Large intestine (tissue), 3 donors: Measurements from ENCODE around the gene TECPR1. TPM values are rescaled to one million over a fixed set of nuclear protein-coding genes. Genes with fewer than 3 reads are reported as not detected.
A peak's percentile ranks its signal among the peaks of the same experiment; 100 is the strongest.

Experiments used
- DNase-seq, 2 donors: peaks; one replicate each; pipeline versions ENCODE4 v3.0.0 to v3.0.0-alpha.2; 2013
- H3K27ac ChIP-seq: one replicate; pipeline ENCODE4 v1.5.1; 2013; ENCODE audit warnings: low read length
- H3K27me3 ChIP-seq: 2 replicates; pipeline ENCODE4 v1.6.1; 2013; ENCODE audit warnings: low read length; ENCODE audit not compliant: control insufficient read depth, insufficient read depth
- H3K36me3 ChIP-seq: 2 replicates; pipeline ENCODE4 v1.6.1; 2013; ENCODE audit warnings: low read length; ENCODE audit not compliant: control insufficient read depth, insufficient read depth
- H3K4me1 ChIP-seq: one replicate; pipeline ENCODE4 v1.6.1; 2013; ENCODE audit warnings: low read length; ENCODE audit not compliant: control insufficient read depth, insufficient read depth
- H3K4me3 ChIP-seq: one replicate; pipeline ENCODE4 v1.5.1; 2013; ENCODE audit warnings: low read length
- H3K9me3 ChIP-seq: one replicate; pipeline ENCODE4 v1.6.1; 2013; ENCODE audit warnings: mild to moderate bottlenecking, low read depth, low read length, moderate library complexity; ENCODE audit not compliant: control insufficient read depth
- WGBS: methylation state at CpG from one replicate; pipeline ENCODE4 v1.1.5; 2013; ENCODE audit warnings: low lambda C conversion rate; ENCODE audit not compliant: insufficient coverage; 5-methylcytosine and 5-hydroxymethylcytosine counted together
- polyA plus RNA-seq: library from polyadenylated mRNA; unstranded; fragments of 120-200 nt; gene quantifications from one replicate; pipeline ENCODE4 v1.2.1, GENCODE V29; 2013

Gene TECPR1
- polyA plus RNA-seq, 1 donor: 15.1 TPM

GRCh38 chr7:98284335-98285036, 32.5 kb upstream of the TECPR1 start:
- WGBS: 40% methylated on average over 1 of the region's 20 CpGs
- no peaks in the 10 kb centered on the region for H3K27me3 ChIP-seq
- peak overlapping the region; percentile 94 for H3K4me3 ChIP-seq
- H3K4me1 ChIP-seq: peaks cover 55% of the 10 kb centered on the region
- H3K36me3 ChIP-seq: peaks cover 47% of the 10 kb centered on the region
- DNase-seq: peak; percentile 61 to 81
- no peaks in the 10 kb centered on the region for H3K9me3 ChIP-seq
- H3K27ac ChIP-seq: peak overlapping the region; percentile 87

- H3K9me3 ChIP-seq: no peaks in the 10 kb centered on the region
- H3K27ac ChIP-seq: peak overlapping the region; percentile 87
- H3K36me3 ChIP-seq: peaks cover 42% of the 10 kb centered on the region
- peaks cover 55% of the 10 kb centered on the region for H3K4me1 ChIP-seq
- H3K27me3 ChIP-seq: no peaks in the 10 kb centered on the region
- WGBS: no CpG with 5 or more reads among the region's 8 CpGs
- DNase-seq: no peak
- H3K4me3 ChIP-seq: peak overlapping the region; percentile 94
Observed at GRCh38 chr7:98283887-98284222, 31.8 kb upstream of the TECPR1 start.

GRCh38 chr7:98283127-98283886, 31.3 kb upstream of the TECPR1 start:
- Histone ChIP-seq H3K4me1 (peaks cover 55% of the 10 kb centered on the region), H3K27me3 (no peaks in the 10 kb centered on the region), H3K4me3 (peak overlapping the region; percentile 94), H3K9me3 (no peaks in the 10 kb centered on the region), H3K36me3 (peaks cover 36% of the 10 kb centered on the region), H3K27ac (peak overlapping the region; percentile 87)
- 40% methylated on average over 1 of the region's 19 CpGs for WGBS
- peak; percentile 80 to 89 for DNase-seq

DNA sequence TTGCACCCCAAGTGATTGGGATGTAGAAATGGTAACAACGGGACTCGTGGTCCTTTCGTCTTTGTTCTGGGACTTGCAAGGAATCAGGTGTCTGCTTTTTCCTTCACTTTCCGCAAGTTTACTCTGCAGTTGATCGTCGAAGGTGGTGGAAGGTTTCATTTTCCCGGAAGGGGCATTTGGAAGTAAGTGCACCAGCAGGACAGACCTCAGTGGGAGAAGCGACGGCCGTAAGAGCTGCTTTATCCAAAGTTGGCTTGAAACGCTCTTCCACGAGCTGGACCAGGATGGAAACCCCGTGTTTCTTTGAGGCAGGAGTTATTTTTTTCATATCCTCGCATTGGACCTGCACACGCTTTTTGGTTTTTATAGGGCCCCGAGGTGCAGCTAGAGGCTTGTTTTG, 30.7 kb upstream of the TECPR1 start:
- H3K4me3 ChIP-seq: peak overlapping the region; percentile 94
- no CpG with 5 or more reads among the region's 16 CpGs for WGBS

GRCh38 chr7:98281757-98282606, 29.9 kb upstream of the TECPR1 start:
- H3K4me3 ChIP-seq: peak overlapping the region; percentile 94
- peaks cover 42% of the 10 kb centered on the region for H3K4me1 ChIP-seq
- no peaks in the 10 kb centered on the region for H3K27me3 ChIP-seq
- H3K36me3 ChIP-seq: peaks cover 24% of the 10 kb centered on the region
- DNase-seq: peak in 1 of 2 donors; percentile 71
- H3K27ac ChIP-seq: peak overlapping the region; percentile 87
- no CpG with 5 or more reads among the region's 77 CpGs for WGBS
- no peaks in the 10 kb centered on the region for H3K9me3 ChIP-seq

More for the DNA sequence above, 30.7 kb upstream of the TECPR1 start:
- Histone ChIP-seq H3K36me3 (peaks cover 30% of the 10 kb centered on the region), H3K27ac (peak overlapping the region; percentile 87), H3K4me1 (peaks cover 49% of the 10 kb centered on the region), H3K9me3 (no peaks in the 10 kb centered on the region), H3K27me3 (no peaks in the 10 kb centered on the region)
- no peak for DNase-seq

- Histone ChIP-seq H3K9me3 (no peaks in the 10 kb centered on the region), H3K4me3 (peak within 1 kb of the TSS; percentile 94), H3K27ac (peak within 1 kb of the TSS; percentile 91), H3K4me1 (peaks cover 34% of the 10 kb centered on the region), H3K36me3 (peaks cover 18% of the 10 kb centered on the region), H3K27me3 (no peaks in the 10 kb centered on the region)
- peak; percentile 74 to 85 for DNase-seq
- no CpG with 5 or more reads among the region's 92 CpGs for WGBS
Observed at GRCh38 chr7:98280791-98281756, 29.0 kb upstream of the TECPR1 start, which contains the start of gene BRI3. Gene BRI3, plus strand, starts transcription at chr7:98281686. Its CDS starts 110 bp downstream, at chr7:98281796.

DNA sequence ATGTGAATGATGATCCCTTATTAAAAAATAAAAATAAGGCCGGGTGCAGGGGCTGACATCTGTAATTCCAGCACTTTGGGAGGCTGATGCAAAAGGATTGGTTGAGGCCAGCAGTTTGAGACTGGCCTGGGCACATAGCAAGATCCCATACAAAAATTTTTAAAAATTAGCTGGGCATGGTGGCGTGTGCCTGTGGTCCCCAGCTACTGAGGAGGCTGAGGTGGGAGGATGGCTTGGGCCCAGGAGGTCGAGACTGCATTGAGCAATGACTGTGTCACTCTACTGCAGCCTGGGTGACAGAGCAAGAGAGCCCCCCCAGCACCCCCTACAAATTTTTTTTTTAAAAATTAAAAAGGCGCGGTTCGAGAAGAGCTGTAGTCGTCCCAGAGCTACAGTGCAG, 28.3 kb upstream of the TECPR1 start:
- Histone ChIP-seq H3K9me3 (no peaks in the 10 kb centered on the region), H3K27me3 (no peaks in the 10 kb centered on the region), H3K4me3 (peak overlapping the region; percentile 44), H3K4me1 (peaks cover 26% of the 10 kb centered on the region), H3K36me3 (peaks cover 11% of the 10 kb centered on the region), H3K27ac (peak overlapping the region; percentile 91)
- 60% methylated on average over 1 of the region's 7 CpGs for WGBS
- DNase-seq: no peak

DNA sequence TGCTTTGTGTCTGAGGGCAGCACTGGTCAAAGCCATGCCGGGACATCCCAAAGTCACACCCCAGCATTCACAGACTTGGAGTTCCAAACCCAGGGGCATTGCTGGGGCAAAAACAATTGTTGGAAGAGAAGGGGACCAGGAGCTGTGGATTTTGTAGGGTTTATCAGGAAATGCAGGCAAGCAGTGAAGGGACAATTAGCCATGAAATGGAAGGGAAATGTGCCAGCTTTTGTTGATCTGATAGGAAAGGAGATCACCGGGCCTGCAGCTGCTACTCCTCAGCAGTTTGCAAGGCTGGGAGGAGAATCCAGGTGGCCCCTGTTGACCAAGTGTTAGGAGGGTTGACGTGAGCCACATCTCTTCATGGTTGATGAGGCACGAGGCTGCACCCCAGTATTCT, 26.9 kb upstream of the TECPR1 start:
- peaks cover 12% of the 10 kb centered on the region for H3K4me1 ChIP-seq
- no peaks in the 10 kb centered on the region for H3K27me3 ChIP-seq
- no peak for DNase-seq
- peaks cover 8% of the 10 kb centered on the region for H3K36me3 ChIP-seq
- H3K4me3 ChIP-seq: no peak overlapping the region
- H3K9me3 ChIP-seq: no peaks in the 10 kb centered on the region
- WGBS: no CpG with 5 or more reads among the region's 4 CpGs
- no peak overlapping the region for H3K27ac ChIP-seq

DNA sequence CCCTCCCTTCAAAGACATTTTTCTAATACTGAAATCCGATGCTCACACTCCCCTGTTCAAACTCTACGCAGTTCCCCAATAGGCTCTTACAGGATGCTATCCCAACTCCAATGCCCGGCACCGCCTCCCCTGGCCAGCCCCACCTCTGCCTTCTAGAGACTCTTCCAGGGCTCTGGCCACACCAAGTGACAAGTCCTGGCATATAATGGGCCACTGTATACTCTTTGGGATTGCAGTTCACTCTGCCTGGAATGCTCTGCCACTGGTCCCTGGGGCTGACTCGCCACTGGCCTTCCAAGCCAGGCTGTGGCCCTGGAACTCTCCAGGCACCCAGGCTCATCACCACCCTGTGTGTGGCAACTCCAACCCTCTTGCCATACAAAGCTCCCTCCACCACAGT, 26.4 kb upstream of the TECPR1 start:
- H3K4me3 ChIP-seq: no peak overlapping the region
- peaks cover 3% of the 10 kb centered on the region for H3K36me3 ChIP-seq
- no peaks in the 10 kb centered on the region for H3K9me3 ChIP-seq
- no peaks in the 10 kb centered on the region for H3K27me3 ChIP-seq
- WGBS: no CpG with 5 or more reads among the region's 5 CpGs
- no peak for DNase-seq
- peaks cover 7% of the 10 kb centered on the region for H3K4me1 ChIP-seq
- H3K27ac ChIP-seq: no peak overlapping the region
